Right kidney (tissue), 1 donor: ENCODE results near the gene FOXO4.

ENCODE experiments used
- DNase-seq: peaks from one replicate; pipeline ENCODE4 v3.0.0-alpha.2; 2016

Gene FOXO4

GRCh38 chrX:71140440-71140839, 44.8 kb downstream of the FOXO4 start:
- DNase-seq = no peak

- no peak for DNase-seq
These were observed 47.9 kb downstream of the FOXO4 start for GRCh38 chrX:71143508-71143907.

- DNase-seq = peak; percentile 30
These were observed 49.0 kb downstream of the FOXO4 start, which contains the start of gene NLGN3 for GRCh38 chrX:71144651-71145050. Gene NLGN3 (plus strand): TSS chrX:71144841. CDS start chrX:71147750, 2,909 bp downstream.

GRCh38 chrX:71147496-71148277, 52.0 kb downstream of the FOXO4 start:
- no peak for DNase-seq

GRCh38 chrX:71148278-71148663, 52.6 kb downstream of the FOXO4 start:
- no peak for DNase-seq

GRCh38 chrX:71151366-71151765, 55.7 kb downstream of the FOXO4 start:
- no peak for DNase-seq
